ENCODE measurements around the gene KCTD13. TPM values are rescaled to one million over a fixed set of nuclear protein-coding genes. Genes with fewer than 3 reads are reported as not detected.
"Not testable (repeated sequence)": the region's sequence is repeated elsewhere in the genome, so short reads cannot be mapped to it uniquely, and the experiment has no call there.

KCTD13 gene
- total RNA-seq, 1 donor from 2014 or later = 3.6 TPM

GRCh38 chr16:29908719-29909220 lies 17.3 kb downstream of the KCTD13 start:
- DNase-seq (ENCODE audit: low read depth in 2 of 2) = no peak

GRCh38 chr16:29907973-29908372 lies 18.1 kb downstream of the KCTD13 start:
- DNase-seq (ENCODE audit: low read depth in 2 of 2) = no peak

- DNase-seq (ENCODE audit: low read depth in 2 of 2) = no peak
Measured at GRCh38 chr16:29906520-29907244, 19.3 kb downstream of the KCTD13 start.

GRCh38 chr16:29905668-29906067 lies 20.4 kb downstream of the KCTD13 start:
- no peak for DNase-seq (ENCODE audit: low read depth in 2 of 2)

- no peak for DNase-seq (ENCODE audit: low read depth in 2 of 2)
Measured at GRCh38 chr16:29904947-29905346, 21.1 kb downstream of the KCTD13 start.

GRCh38 chr16:29903590-29903989 lies 22.4 kb downstream of the KCTD13 start:
- no peak for DNase-seq (ENCODE audit: low read depth in 2 of 2)

- DNase-seq (ENCODE audit: low read depth in 2 of 2) = no peak
Measured at GRCh38 chr16:29901607-29901945, 24.4 kb downstream of the KCTD13 start.

GRCh38 chr16:29900888-29901606 lies 25.0 kb downstream of the KCTD13 start:
- DNase-seq (ENCODE audit: low read depth in 2 of 2) = no peak

- peak; percentile 53 to 58 for DNase-seq (ENCODE audit: low read depth in 2 of 2)
Measured at GRCh38 chr16:29900102-29900887, 25.7 kb downstream of the KCTD13 start, which contains the start of gene ASPHD1. TSS of gene ASPHD1 (plus strand) at chr16:29900488. CDS start at chr16:29900972, 484 bp downstream.

- DNase-seq (ENCODE audit: low read depth in 2 of 2) = peak; percentile 49 to 85
Measured at GRCh38 chr16:29899516-29900101, 26.4 kb downstream of the KCTD13 start, which contains the start of gene SEZ6L2. TSS of gene SEZ6L2 (minus strand) at chr16:29899550. CDS start at chr16:29899019, 531 bp downstream.

- DNase-seq (ENCODE audit: low read depth in 2 of 2) = no peak
Measured at GRCh38 chr16:29898804-29899515, 27.1 kb downstream of the KCTD13 start.

GRCh38 chr16:29898135-29898803 lies 27.8 kb downstream of the KCTD13 start:
- no peak for DNase-seq (ENCODE audit: low read depth in 2 of 2)

- no peak for DNase-seq (ENCODE audit: low read depth in 2 of 2)
Measured at GRCh38 chr16:29897333-29897732, 28.7 kb downstream of the KCTD13 start.

- no peak for DNase-seq (ENCODE audit: low read depth in 2 of 2)
Measured at GRCh38 chr16:29896841-29897240, 29.2 kb downstream of the KCTD13 start.

- DNase-seq (ENCODE audit: low read depth in 2 of 2) = no peak
Measured at GRCh38 chr16:29894352-29894751, 31.7 kb downstream of the KCTD13 start.

- DNase-seq (ENCODE audit: low read depth in 2 of 2) = no peak
Measured at GRCh38 chr16:29893553-29893952, 32.5 kb downstream of the KCTD13 start.

GRCh38 chr16:29892458-29892813 lies 33.6 kb downstream of the KCTD13 start:
- DNase-seq (ENCODE audit: low read depth in 2 of 2) = no peak

GRCh38 chr16:29891525-29892457 lies 34.2 kb downstream of the KCTD13 start:
- DNase-seq (ENCODE audit: low read depth in 2 of 2) = peak in 1 of 2 donors; percentile 38

- not testable (repeated sequence) for DNase-seq (ENCODE audit: low read depth in 2 of 2)
Measured at GRCh38 chr16:29889372-29889771, 36.7 kb downstream of the KCTD13 start.
